Lung (tissue), 12 donors: ENCODE results near the gene MESD. TPM values are rescaled to one million over a fixed set of nuclear protein-coding genes. Genes with fewer than 3 reads are reported as not detected.

Experiments
- ATAC-seq: fragments of 200-7000 bp; cut with Tn5 transposase; one replicate; pipeline ENCODE4 v1.9.1; 2020; ENCODE audit warnings: moderate number of reproducible peaks; ENCODE audit not compliant: insufficient read depth, low FRiP score
- DNase-seq, 3 donors: peaks; one replicate each; pipeline ENCODE4 v3.0.0-alpha.2; 2013 to 2017
- H3K27ac ChIP-seq, 2 donors: one replicate each; pipeline ENCODE4 v1.5.1; 2013; ENCODE audit warnings: mild to moderate bottlenecking in 2 of 2, moderate library complexity in 2 of 2, control low read depth in 1 of 2, inconsistent platforms in 1 of 2, low read depth in 1 of 2, low read length in 1 of 2
- H3K27me3 ChIP-seq, 3 donors: one replicate each; pipeline ENCODE4 v1.5.1; 2013; ENCODE audit warnings: low read length in 2 of 3; ENCODE audit not compliant: control insufficient read depth in 3 of 3, insufficient read depth in 3 of 3
- H3K36me3 ChIP-seq, 4 donors: one replicate each; pipeline ENCODE4 v1.5.1; 2013; ENCODE audit warnings: low read length in 4 of 4, mild to moderate bottlenecking in 1 of 4, moderate library complexity in 1 of 4; ENCODE audit not compliant: control insufficient read depth in 4 of 4, insufficient read depth in 4 of 4
- H3K4me1 ChIP-seq, 5 donors: one replicate each; pipeline ENCODE4 v1.5.1; 2013; ENCODE audit warnings: low read length in 5 of 5, mild to moderate bottlenecking in 2 of 5, moderate library complexity in 1 of 5; ENCODE audit not compliant: control insufficient read depth in 5 of 5, insufficient read depth in 5 of 5
- H3K4me3 ChIP-seq: one replicate; pipeline ENCODE4 v1.5.1; 2013; ENCODE audit warnings: mild to moderate bottlenecking, control low read depth, moderate library complexity
- H3K9ac ChIP-seq, 2 donors: one replicate each; pipeline ENCODE4 v1.5.1; 2013; ENCODE audit warnings: low read length in 2 of 2, control low read depth in 1 of 2; ENCODE audit not compliant: insufficient read depth in 1 of 2
- H3K9me3 ChIP-seq, 4 donors: one replicate each; pipeline ENCODE4 v1.5.1; 2013; ENCODE audit warnings: low read length in 3 of 4, mild to moderate bottlenecking in 1 of 4, moderate library complexity in 1 of 4; ENCODE audit not compliant: control insufficient read depth in 4 of 4, insufficient read depth in 3 of 4
- CTCF ChIP-seq: IDR thresholded peaks from 2 replicates; pipeline ENCODE4 v1.5.1; 2012; ENCODE audit warnings: mild to moderate bottlenecking; ENCODE audit errors: control extremely low read depth, extremely low read depth
- WGBS, 2 donors: extraction: QIAGEN DNeasy Blood & Tissue Kit; methylation state at CpG; one replicate each; pipeline ENCODE4 v1.1.7; 2013; 5-methylcytosine and 5-hydroxymethylcytosine counted together
- polyA plus RNA-seq, 2 donors: library from polyadenylated mRNA; stranded (reverse); fragments of 200-250 nt; gene quantifications; one replicate each; pipeline ENCODE4 v1.2.1, GENCODE V29; 2013
- total RNA-seq, 2 donors: library from RNA; depleted of rRNA in 1 of 2; stranded (reverse); fragments of >200 nt in 1 of 2; gene quantifications; one replicate each; pipeline ENCODE4 v1.2.1, GENCODE V29; 2014 to 2021
- donor health status: control.
- donor health status: control.
- donor health status: Bipolar disorder and iron deficiency.
- donor health status: healthy.
- donor health status: DM: yes; HTN: yes; CAD: no.

MESD gene
- total and polyA plus RNA-seq, 4 donors: 15.3 to 26.4 (median 21.9) TPM

GRCh38 chr15:80936288-80937078 lies 53.1 kb downstream of the MESD start:
- Histone ChIP-seq H3K27ac (no peak overlapping the region), H3K9me3 (peaks cover 0 to 3% (median 0%) of the 10 kb centered on the region in 4 donors), H3K36me3 (peaks cover 0 to 25% (median 6%) of the 10 kb centered on the region in 4 donors), H3K9ac (no peak overlapping the region), H3K27me3 (no peaks in the 10 kb centered on the region), H3K4me3 (no peak overlapping the region), H3K4me1 (peaks cover 0 to 15% (median 3%) of the 10 kb centered on the region in 5 donors)
- DNase-seq (no peak), ATAC-seq (no peak)
- no peak for TF ChIP-seq CTCF
- WGBS, 2 donors: 97% methylated on average over 16 of the region's 16 CpGs

- WGBS, 2 donors: 76 to 85% methylated on average over 3 of the region's 3 CpGs
- peak; percentile 4 to 57 (median 27) for DNase-seq
- no peaks in the 10 kb centered on the region for H3K9me3 ChIP-seq
- TF ChIP-seq CTCF: no peak
- ATAC-seq: no peak
- no peak overlapping the region for H3K4me3 ChIP-seq
- peaks cover 0 to 15% (median 3%) of the 10 kb centered on the region in 5 donors for H3K4me1 ChIP-seq
- no peaks in the 10 kb centered on the region for H3K27me3 ChIP-seq
- no peak overlapping the region for H3K9ac ChIP-seq
- peak overlapping the region in 1 of 2 donors; percentile 21 for H3K27ac ChIP-seq
- peaks cover 0 to 16% (median 6%) of the 10 kb centered on the region in 4 donors for H3K36me3 ChIP-seq
Measured at GRCh38 chr15:80934761-80935221, 54.8 kb downstream of the MESD start.

- DNase-seq (peak; percentile 43 to 70 (median 64)), ATAC-seq (no peak)
- H3K36me3 ChIP-seq: peaks cover 0 to 23% (median 7%) of the 10 kb centered on the region in 4 donors
- no peak overlapping the region for H3K4me3 ChIP-seq
- H3K27ac ChIP-seq: no peak overlapping the region
- TF ChIP-seq CTCF: no peak
- H3K9ac ChIP-seq: no peak overlapping the region
- peaks cover 0 to 15% (median 3%) of the 10 kb centered on the region in 5 donors for H3K4me1 ChIP-seq
- 74 to 89% methylated on average over 15 of the region's 15 CpGs for WGBS, 2 donors
- H3K9me3 ChIP-seq: no peaks in the 10 kb centered on the region
- H3K27me3 ChIP-seq: no peaks in the 10 kb centered on the region
Measured at GRCh38 chr15:80932989-80933388, 56.6 kb downstream of the MESD start.
